ENCODE results near the gene PRKACB.

PRKACB gene

DNA sequence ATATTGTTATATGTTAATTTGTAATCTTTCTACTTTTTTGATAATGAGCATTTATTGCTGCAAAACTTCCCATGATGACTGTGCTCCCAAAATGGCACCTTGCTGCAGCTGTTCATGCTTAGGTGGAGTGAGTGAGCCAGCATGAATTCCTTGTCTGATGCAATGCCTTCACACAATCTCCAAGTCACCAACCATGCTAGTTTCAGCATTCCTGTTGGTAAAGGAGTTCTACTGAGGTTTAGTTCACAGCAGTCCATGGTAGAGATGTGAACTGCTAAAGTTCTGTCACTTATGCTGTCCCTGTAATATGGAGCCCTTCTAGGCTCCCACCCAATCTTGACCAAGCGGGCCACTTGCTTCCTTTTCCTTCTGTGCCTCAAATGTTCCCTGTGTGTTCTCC is 26.2 kb upstream of the PRKACB start:
- TF ChIP-seq POLR2AphosphoS5 (IDR thresholded peaks at IDR 0.05; ENCODE audit: low read depth, low read length) (no peak), FOXP2 (optimal IDR thresholded peaks at IDR 0.05; ENCODE audit: borderline replicate concordance, extremely low read depth, extremely low read length, insufficient read depth) (no peak), SIN3A (IDR thresholded peaks at IDR 0.05; ENCODE audit: borderline replicate concordance, insufficient read depth, low read length) (no peak), TAF1 (IDR thresholded peaks at IDR 0.05; ENCODE audit: borderline replicate concordance, insufficient read depth, low read length) (no peak)
- TF ChIP-seq, protein P1, sequence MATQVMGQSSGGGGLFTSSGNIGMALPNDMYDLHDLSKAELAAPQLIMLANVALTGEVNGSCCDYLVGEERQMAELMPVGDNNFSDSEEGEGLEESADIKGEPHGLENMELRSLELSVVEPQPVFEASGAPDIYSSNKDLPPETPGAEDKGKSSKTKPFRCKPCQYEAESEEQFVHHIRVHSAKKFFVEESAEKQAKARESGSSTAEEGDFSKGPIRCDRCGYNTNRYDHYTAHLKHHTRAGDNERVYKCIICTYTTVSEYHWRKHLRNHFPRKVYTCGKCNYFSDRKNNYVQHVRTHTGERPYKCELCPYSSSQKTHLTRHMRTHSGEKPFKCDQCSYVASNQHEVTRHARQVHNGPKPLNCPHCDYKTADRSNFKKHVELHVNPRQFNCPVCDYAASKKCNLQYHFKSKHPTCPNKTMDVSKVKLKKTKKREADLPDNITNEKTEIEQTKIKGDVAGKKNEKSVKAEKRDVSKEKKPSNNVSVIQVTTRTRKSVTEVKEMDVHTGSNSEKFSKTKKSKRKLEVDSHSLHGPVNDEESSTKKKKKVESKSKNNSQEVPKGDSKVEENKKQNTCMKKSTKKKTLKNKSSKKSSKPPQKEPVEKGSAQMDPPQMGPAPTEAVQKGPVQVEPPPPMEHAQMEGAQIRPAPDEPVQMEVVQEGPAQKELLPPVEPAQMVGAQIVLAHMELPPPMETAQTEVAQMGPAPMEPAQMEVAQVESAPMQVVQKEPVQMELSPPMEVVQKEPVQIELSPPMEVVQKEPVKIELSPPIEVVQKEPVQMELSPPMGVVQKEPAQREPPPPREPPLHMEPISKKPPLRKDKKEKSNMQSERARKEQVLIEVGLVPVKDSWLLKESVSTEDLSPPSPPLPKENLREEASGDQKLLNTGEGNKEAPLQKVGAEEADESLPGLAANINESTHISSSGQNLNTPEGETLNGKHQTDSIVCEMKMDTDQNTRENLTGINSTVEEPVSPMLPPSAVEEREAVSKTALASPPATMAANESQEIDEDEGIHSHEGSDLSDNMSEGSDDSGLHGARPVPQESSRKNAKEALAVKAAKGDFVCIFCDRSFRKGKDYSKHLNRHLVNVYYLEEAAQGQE (IDR thresholded peaks at IDR 0.05; ENCODE audit: insufficient read depth in 1 of 2, low read depth in 2 of 2, low read length in 2 of 2), result no peak

DNA sequence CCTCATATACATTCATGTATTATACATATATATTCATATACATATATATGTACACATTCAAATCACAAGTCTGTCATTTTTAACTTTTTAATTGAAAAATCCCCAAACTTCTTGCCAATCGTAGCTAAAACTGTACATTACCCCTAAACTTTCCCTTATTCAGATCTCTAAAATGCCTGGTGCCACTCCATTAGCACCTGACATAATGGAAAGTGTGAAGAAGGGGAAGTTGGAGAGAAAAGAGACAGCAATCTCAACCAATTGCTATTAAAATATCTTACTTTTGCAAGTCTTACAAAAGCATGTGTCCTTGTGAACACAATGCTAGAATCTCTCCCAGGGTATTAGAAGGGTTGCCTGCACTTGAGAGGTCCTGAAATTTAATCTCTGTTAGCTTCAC is 22.7 kb upstream of the PRKACB start:
- TF ChIP-seq TAF1 (IDR thresholded peaks at IDR 0.05; ENCODE audit: borderline replicate concordance, insufficient read depth, low read length), result no peak
- no peak for TF ChIP-seq POLR2AphosphoS5 (IDR thresholded peaks at IDR 0.05; ENCODE audit: low read depth, low read length)

- TF ChIP-seq FOXP2 (optimal IDR thresholded peaks at IDR 0.05; ENCODE audit: borderline replicate concordance, extremely low read depth, extremely low read length, insufficient read depth) (no peak), SIN3A (IDR thresholded peaks at IDR 0.05; ENCODE audit: borderline replicate concordance, insufficient read depth, low read length) (no peak), TAF1 (IDR thresholded peaks at IDR 0.05; ENCODE audit: borderline replicate concordance, insufficient read depth, low read length) (no peak), POLR2AphosphoS5 (IDR thresholded peaks at IDR 0.05; ENCODE audit: low read depth, low read length) (no peak)
- TF ChIP-seq, protein P1 (IDR thresholded peaks at IDR 0.05; ENCODE audit: insufficient read depth in 1 of 2, low read depth in 2 of 2, low read length in 2 of 2), result no peak
Observed at GRCh38 chr1:84122780-84123382, 21.2 kb upstream of the PRKACB start.

GRCh38 chr1:84133479-84133878 is 10.6 kb upstream of the PRKACB start:
- TF ChIP-seq POLR2AphosphoS5 (IDR thresholded peaks at IDR 0.05; ENCODE audit: low read depth, low read length) (no peak), FOXP2 (optimal IDR thresholded peaks at IDR 0.05; ENCODE audit: borderline replicate concordance, extremely low read depth, extremely low read length, insufficient read depth) (no peak), SIN3A (IDR thresholded peaks at IDR 0.05; ENCODE audit: borderline replicate concordance, insufficient read depth, low read length) (no peak), TAF1 (IDR thresholded peaks at IDR 0.05; ENCODE audit: borderline replicate concordance, insufficient read depth, low read length) (no peak)
- TF ChIP-seq, protein P1 (IDR thresholded peaks at IDR 0.05; ENCODE audit: insufficient read depth in 1 of 2, low read depth in 2 of 2, low read length in 2 of 2), result no peak

GRCh38 chr1:84135341-84135740 is 8.7 kb upstream of the PRKACB start:
- TF ChIP-seq FOXP2 (optimal IDR thresholded peaks at IDR 0.05; ENCODE audit: borderline replicate concordance, extremely low read depth, extremely low read length, insufficient read depth) (no peak), POLR2AphosphoS5 (IDR thresholded peaks at IDR 0.05; ENCODE audit: low read depth, low read length) (no peak), SIN3A (IDR thresholded peaks at IDR 0.05; ENCODE audit: borderline replicate concordance, insufficient read depth, low read length) (no peak), TAF1 (IDR thresholded peaks at IDR 0.05; ENCODE audit: borderline replicate concordance, insufficient read depth, low read length) (no peak)
- TF ChIP-seq, protein P1 (IDR thresholded peaks at IDR 0.05; ENCODE audit: insufficient read depth in 1 of 2, low read depth in 2 of 2, low read length in 2 of 2), result no peak
